Omental fat pad (tissue), 4 donors: Measurements from ENCODE around the gene NCF4. TPM values are rescaled to one million over a fixed set of nuclear protein-coding genes. Genes with fewer than 3 reads are reported as not detected.

Experiments used
- ATAC-seq: fragments of 150-250 bp; one replicate; pipeline ENCODE4 v1.9.1; 2016; ENCODE audit warnings: mild to moderate bottlenecking, moderate library complexity; ENCODE audit not compliant: low FRiP score
- DNase-seq: peaks from one replicate; pipeline ENCODE4 v3.0.0-alpha.2; 2019; ENCODE audit warnings: low spot score
- CTCF ChIP-seq, 3 donors: fragments of 450-650 bp; IDR thresholded peaks; one replicate each; pipeline ENCODE4 v1.5.1; 2016 to 2017; ENCODE audit warnings: antibody characterized with exemption in 3 of 3, mild to moderate bottlenecking in 3 of 3, moderate library complexity in 2 of 3
- total RNA-seq, 4 donors: library from RNA; depleted of rRNA; stranded (reverse); fragments of >200 nt; gene quantifications; one replicate each; pipeline ENCODE4 v1.1.0, GENCODE V29; 2016

Gene NCF4
- 10 to 100 TPM; 31.6 to 78.8 (median 41.6) TPM for total RNA-seq

- ATAC-seq = no peak
- no peak for DNase-seq
- no peak for TF ChIP-seq CTCF (IDR thresholded peaks at IDR 0.05)
Measured at GRCh38 chr22:36860821-36861659, at the start of gene NCF4. Gene NCF4, plus strand, starts transcription at chr22:36861006. Its CDS starts 166 bp downstream, at chr22:36861172.

- DNase-seq (no peak), ATAC-seq (no peak)
- TF ChIP-seq CTCF (IDR thresholded peaks at IDR 0.05) = no peak
Measured at GRCh38 chr22:36811094-36811800, 49.6 kb upstream of the NCF4 start.

GRCh38 chr22:36814801-36815200 lies 46.0 kb upstream of the NCF4 start:
- DNase-seq (no peak), ATAC-seq (no peak)
- TF ChIP-seq CTCF (IDR thresholded peaks at IDR 0.05) = no peak

GRCh38 chr22:36815558-36816338 lies 45.1 kb upstream of the NCF4 start:
- no peak for DNase-seq
- TF ChIP-seq CTCF (IDR thresholded peaks at IDR 0.05) = no peak

GRCh38 chr22:36816339-36816635 lies 44.5 kb upstream of the NCF4 start:
- no peak for TF ChIP-seq CTCF (IDR thresholded peaks at IDR 0.05)
- ATAC-seq (no peak), DNase-seq (no peak)

More at GRCh38 chr22:36815558-36816338, 45.1 kb upstream of the NCF4 start:
- no peak for ATAC-seq

GRCh38 chr22:36816636-36817524 lies 43.9 kb upstream of the NCF4 start, which contains the start of gene PVALB:
Gene PVALB, minus strand, starts transcription at chr22:36817035. Its CDS starts 30 bp downstream, at chr22:36817005.
- ATAC-seq (peak; percentile 73), DNase-seq (no peak)
- TF ChIP-seq CTCF (IDR thresholded peaks at IDR 0.05) = no peak
